Measurements from ENCODE around the gene FRMD3. TPM values are rescaled to one million over a fixed set of nuclear protein-coding genes. Genes with fewer than 3 reads are reported as not detected.

FRMD3 gene
- total and polyA plus RNA-seq, 8 donors = 0.87 to 2.6 (median 1.5) TPM

DNA sequence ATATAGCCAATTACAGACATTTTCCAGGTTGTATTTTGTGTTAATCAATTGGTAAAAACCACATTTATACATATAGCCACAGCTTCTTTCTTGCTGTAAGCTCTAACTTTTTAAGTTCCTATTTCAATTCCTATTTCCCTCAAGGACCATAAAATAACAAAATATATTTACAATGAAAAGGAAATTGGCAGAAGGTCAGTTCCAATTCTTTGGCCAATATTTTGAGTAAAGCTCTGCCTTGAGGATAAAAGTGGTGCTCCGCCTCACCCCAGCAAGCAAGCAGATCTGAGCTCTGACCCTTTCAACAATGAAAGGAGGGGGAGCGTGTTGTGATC lies 271.9 kb downstream of the FRMD3 start:
- peak overlapping the region in 1 of 4 donors; percentile 22 for H3K27ac ChIP-seq
- H3K4me3 ChIP-seq = no peak overlapping the region
- peaks cover 0 to 10% (median 0%) of the 10 kb centered on the region in 3 donors for H3K4me1 ChIP-seq
- H3K9me3 ChIP-seq = no peaks in the 10 kb centered on the region
- WGBS, 2 donors = 47 to 68% methylated on average over 2 of the region's 2 CpGs
- TF ChIP-seq, protein P1, sequence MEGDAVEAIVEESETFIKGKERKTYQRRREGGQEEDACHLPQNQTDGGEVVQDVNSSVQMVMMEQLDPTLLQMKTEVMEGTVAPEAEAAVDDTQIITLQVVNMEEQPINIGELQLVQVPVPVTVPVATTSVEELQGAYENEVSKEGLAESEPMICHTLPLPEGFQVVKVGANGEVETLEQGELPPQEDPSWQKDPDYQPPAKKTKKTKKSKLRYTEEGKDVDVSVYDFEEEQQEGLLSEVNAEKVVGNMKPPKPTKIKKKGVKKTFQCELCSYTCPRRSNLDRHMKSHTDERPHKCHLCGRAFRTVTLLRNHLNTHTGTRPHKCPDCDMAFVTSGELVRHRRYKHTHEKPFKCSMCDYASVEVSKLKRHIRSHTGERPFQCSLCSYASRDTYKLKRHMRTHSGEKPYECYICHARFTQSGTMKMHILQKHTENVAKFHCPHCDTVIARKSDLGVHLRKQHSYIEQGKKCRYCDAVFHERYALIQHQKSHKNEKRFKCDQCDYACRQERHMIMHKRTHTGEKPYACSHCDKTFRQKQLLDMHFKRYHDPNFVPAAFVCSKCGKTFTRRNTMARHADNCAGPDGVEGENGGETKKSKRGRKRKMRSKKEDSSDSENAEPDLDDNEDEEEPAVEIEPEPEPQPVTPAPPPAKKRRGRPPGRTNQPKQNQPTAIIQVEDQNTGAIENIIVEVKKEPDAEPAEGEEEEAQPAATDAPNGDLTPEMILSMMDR (IDR thresholded peaks at IDR 0.05) = no peak
- no peak for FAIRE-seq
- no peak for ATAC-seq
- no peaks in the 10 kb centered on the region for H3K36me3 ChIP-seq
- DNase-seq = no peak
- intact Hi-C loops (cut with DNase I) = no loop called here
- H3K27me3 ChIP-seq = no peaks in the 10 kb centered on the region

DNA sequence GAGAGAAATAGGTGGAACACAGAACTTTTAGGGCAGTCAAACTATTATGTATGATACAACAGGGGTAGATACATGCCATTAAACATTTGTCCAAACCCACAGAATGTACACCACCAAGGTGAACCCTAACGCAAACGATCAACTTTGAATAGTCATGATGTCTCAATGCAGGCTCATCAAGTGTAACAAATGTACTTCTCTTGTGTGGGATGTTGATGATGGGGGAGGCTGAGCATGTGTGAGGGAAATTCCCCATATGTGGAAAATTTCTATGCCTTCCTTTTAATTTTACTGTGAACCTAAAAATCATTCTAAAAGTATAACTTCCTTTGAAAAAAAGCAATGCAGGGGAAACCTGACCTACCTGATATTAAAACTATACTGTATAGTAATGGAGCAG lies 273.9 kb downstream of the FRMD3 start:
- intact Hi-C loops (cut with DNase I) = no loop called here
- H3K27me3 ChIP-seq = no peaks in the 10 kb centered on the region
- TF ChIP-seq, protein P1 (IDR thresholded peaks at IDR 0.05) = no peak

DNA sequence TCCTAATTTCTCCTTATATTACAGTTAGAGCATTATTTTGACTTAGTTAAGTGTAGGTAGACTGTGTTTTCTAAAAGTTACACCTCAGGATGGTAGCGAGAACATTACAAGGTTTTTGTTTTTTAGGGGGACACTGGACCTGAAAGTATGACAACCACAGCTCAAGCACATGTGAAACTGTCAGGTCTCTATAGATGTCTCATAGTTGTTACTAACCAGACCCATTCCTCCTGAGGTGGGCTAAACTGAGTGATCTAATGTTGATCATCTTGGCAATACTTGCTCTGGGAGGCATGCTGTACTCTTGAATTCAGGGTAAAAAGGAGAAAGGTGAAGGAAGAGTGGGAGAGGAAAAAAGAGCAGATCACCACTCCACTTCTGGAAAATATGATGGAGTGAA lies 278.6 kb downstream of the FRMD3 start:
- no peak for DNase-seq
- no peaks in the 10 kb centered on the region for H3K9me3 ChIP-seq
- H3K4me1 ChIP-seq = no peaks in the 10 kb centered on the region
- no peak for FAIRE-seq
- 97% methylated on average over 1 of the region's 1 CpG for WGBS, 2 donors
- H3K4me3 ChIP-seq = no peak overlapping the region
- TF ChIP-seq, protein P1 (IDR thresholded peaks at IDR 0.05) = no peak
- no peaks in the 10 kb centered on the region for H3K36me3 ChIP-seq
- intact Hi-C loops (cut with DNase I) = no loop called here
- no peak overlapping the region for H3K27ac ChIP-seq
- H3K27me3 ChIP-seq = no peaks in the 10 kb centered on the region
- no peak for ATAC-seq

More for the DNA sequence above, 273.9 kb downstream of the FRMD3 start:
- WGBS, 2 donors = 92 to 97% methylated on average over 2 of the region's 2 CpGs
- Histone ChIP-seq H3K36me3 (no peaks in the 10 kb centered on the region), H3K4me3 (no peak overlapping the region), H3K4me1 (peaks cover 0 to 10% (median 0%) of the 10 kb centered on the region in 3 donors), H3K27ac (no peak overlapping the region), H3K9me3 (no peaks in the 10 kb centered on the region)
- DNase-seq (no peak), FAIRE-seq (no peak), ATAC-seq (no peak)

DNA sequence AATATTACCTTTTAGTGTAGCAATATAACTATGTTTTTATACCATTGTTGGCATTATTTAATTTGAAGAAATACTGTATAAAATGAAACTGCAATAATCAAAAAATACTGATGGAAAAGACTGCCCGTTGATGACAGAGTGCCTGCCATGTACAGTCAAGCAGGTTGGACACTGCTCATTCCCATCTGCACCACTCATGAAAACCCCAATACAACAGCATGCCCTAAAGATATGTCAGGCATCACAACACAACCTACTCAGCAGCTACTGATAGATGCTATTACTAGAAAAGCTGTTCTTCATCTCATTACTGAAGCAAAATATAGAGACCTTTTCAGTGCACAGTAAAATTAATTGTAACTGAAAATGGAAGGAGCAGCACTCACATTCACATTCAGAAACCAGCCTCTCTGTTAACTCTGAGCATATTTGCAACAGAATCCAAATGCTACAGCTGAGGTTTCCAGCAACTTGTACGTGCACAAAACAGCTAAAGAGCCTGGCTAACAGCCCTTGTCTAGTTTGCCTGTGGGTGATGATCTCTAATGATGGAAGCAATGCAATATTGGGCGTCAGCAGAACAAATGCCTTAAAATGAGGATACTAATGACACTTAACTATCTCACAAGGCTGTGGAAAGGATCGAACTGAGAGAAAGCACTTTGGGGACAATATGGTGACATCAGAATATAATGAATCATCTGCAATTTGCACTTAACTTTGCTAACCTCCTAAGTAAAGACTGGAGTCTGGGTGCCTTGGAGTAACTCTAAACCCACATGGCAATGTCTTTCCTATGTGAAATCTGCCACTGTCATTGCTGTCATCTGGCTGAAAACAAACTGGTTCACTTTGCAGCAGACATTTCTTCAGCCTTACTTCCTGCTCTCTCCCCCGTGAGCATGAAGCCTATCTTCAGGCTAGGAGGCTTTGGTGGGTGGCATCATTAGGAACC lies 280.0 kb downstream of the FRMD3 start:
- no peaks in the 10 kb centered on the region for H3K36me3 ChIP-seq
- no peak overlapping the region for H3K27ac ChIP-seq
- FAIRE-seq = no peak
- no peaks in the 10 kb centered on the region for H3K27me3 ChIP-seq
- no peaks in the 10 kb centered on the region for H3K9me3 ChIP-seq
- TF ChIP-seq, protein P1 (IDR thresholded peaks at IDR 0.05) = no peak
- ATAC-seq = no peak
- no peak overlapping the region for H3K4me3 ChIP-seq
- no peaks in the 10 kb centered on the region for H3K4me1 ChIP-seq
- no peak for DNase-seq
- WGBS, 2 donors = 85 to 93% methylated on average over 5 of the region's 5 CpGs
- intact Hi-C loops (cut with DNase I) = no loop called here

DNA sequence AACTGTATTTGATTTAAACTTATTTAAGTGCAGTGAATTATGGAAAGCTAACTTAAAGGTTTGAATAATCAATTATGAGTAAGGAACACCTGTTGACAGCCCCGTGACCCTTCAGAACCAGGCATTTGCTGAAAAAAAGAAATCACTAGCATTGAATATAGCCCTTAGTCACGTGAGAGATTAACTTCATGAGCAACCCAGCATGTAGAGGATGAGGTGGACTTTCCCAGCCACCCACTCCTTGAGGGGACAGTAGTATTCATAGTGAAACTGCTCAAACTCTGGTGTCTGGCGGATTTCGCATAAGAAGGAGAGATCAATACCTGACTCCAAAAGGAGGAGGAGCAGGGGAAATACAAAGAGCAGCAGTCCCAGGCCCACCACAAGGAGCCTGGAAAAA lies 290.5 kb downstream of the FRMD3 start:
- H3K27ac ChIP-seq = no peak overlapping the region
- no peaks in the 10 kb centered on the region for H3K4me1 ChIP-seq
- no peak overlapping the region for H3K4me3 ChIP-seq
- no peaks in the 10 kb centered on the region for H3K27me3 ChIP-seq
- 83 to 95% methylated on average over 4 of the region's 4 CpGs for WGBS, 2 donors
- TF ChIP-seq, protein P1 (IDR thresholded peaks at IDR 0.05) = no peak
- ATAC-seq = no peak
- no peaks in the 10 kb centered on the region for H3K9me3 ChIP-seq
- FAIRE-seq = no peak
- no peak for DNase-seq
- H3K36me3 ChIP-seq = no peaks in the 10 kb centered on the region
- intact Hi-C loops (cut with DNase I) = no loop called here
